Astrocyte (in vitro differentiated cells and primary cell): ENCODE results near the gene TBC1D8.

Source experiments
- EZH2 ChIP-seq: IDR thresholded peaks from 2 replicates; pipeline ENCODE4 v1.6.1; 2012; ENCODE audit warnings: mild to moderate bottlenecking, low read length, inconsistent platforms; ENCODE audit not compliant: insufficient read depth
- TF ChIP-seq, protein P1 (sequence below): IDR thresholded peaks from 2 replicates; pipeline ENCODE4 v1.5.1; 2011; ENCODE audit warnings: low read depth, mild to moderate bottlenecking, inconsistent platforms, low read length, moderate library complexity; ENCODE audit not compliant: insufficient read depth

DNA sequence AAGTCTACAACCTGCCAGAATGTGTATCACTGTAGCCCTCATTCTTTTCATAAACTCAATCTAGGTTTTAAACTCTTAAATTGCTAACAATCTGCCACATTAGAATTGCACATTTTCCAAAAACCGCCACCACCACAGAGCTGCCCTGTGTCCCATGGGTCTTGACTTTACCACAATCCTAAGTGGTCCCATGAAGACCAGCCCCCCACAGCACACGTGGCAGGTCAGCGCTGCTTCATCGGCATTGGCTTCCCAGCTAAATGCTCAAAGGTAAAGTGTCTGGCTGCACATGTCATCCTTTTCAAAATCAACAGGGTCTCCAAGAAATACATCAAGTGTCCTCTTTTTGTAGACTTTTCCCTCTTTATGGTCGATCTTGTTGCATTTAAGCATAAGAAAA is 2.4 kb downstream of the TBC1D8 start:
- TF ChIP-seq, protein P1, sequence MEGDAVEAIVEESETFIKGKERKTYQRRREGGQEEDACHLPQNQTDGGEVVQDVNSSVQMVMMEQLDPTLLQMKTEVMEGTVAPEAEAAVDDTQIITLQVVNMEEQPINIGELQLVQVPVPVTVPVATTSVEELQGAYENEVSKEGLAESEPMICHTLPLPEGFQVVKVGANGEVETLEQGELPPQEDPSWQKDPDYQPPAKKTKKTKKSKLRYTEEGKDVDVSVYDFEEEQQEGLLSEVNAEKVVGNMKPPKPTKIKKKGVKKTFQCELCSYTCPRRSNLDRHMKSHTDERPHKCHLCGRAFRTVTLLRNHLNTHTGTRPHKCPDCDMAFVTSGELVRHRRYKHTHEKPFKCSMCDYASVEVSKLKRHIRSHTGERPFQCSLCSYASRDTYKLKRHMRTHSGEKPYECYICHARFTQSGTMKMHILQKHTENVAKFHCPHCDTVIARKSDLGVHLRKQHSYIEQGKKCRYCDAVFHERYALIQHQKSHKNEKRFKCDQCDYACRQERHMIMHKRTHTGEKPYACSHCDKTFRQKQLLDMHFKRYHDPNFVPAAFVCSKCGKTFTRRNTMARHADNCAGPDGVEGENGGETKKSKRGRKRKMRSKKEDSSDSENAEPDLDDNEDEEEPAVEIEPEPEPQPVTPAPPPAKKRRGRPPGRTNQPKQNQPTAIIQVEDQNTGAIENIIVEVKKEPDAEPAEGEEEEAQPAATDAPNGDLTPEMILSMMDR, result no peak
- TF ChIP-seq EZH2, result no peak
